ACHN (cell line): ENCODE data around the gene INHBB.
"Not testable (repeated sequence)": the region's sequence is repeated elsewhere in the genome, so short reads cannot be mapped to it uniquely, and the experiment has no call there.

Source experiments
- DNase-seq: peaks from one replicate; pipeline ENCODE4 v3.0.0-alpha.2; 2015
- in situ Hi-C: cut with HindIII; loops from 2 replicates; pipeline ENCODE4 v1.10.0; 2017; ENCODE audit warnings: low sequenced_read_pairs, low pct_ligation_motif_present, low pct_unique_long_range_greater_than_20kb

Gene INHBB

DNA sequence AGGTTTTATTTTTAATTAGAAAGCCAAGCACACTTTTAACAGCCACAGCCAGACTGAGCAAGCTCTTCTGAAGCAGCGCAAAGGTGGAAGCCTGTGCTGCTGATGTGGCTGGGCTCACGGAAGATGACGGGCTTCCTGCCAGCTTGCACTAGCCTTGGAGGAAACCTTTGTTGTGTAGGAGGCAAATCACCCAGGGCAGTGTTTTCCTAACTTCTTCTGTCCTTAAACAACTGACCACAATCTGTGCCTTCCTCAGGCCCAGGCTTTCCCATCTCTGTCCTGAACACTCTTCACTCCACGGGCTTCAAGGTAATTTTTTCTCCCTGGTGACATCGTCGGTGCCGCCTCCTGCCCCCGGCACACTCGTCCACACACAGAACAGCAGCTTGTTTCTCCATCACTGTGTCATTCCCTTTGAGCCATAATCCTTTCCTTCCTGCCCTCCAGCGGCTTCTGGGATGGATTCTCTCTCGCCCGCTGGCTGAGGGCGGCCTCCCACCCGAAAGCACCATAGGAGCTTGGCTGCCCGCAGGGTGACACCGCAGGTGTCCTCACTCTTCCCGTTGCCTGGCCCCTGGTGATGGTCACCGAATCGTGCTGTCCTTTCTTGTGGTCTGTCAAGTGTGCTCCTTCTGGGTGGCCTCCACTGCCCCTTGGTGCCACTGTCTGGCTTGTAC, 31.1 kb upstream of the INHBB start:
- in situ Hi-C loops = no loop called here
- no peak for DNase-seq

DNA sequence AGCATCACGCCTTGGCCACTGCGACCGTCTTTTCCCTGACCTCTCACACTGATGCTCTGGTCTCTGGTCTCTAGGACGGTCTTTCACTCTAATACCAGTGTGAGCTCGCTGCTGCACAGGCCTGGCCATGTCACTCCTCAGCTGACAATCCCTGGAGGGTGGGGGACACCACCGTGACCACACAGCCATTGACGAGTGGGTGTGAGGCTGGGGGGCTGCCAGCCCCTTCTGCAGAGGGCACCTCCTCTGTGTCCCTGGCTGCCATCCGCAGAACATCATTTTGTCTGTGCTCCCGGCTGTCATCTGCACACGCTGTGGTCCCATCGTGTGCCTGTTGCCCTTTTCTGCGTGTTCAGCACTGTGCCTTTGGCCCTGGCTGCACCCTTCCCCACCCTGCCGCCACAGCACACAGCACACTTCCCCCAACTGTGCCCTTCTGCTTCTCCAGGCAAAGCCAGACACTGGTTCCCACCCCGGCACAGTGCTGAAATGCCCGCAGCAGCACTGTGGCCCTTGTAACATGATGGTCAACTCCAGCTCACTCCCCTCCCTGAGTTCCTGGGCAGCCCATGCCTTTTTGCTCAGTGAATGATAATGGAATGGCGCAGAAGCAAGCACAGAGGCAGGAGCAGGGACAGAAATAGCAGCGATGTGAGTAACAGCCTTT, 30.4 kb upstream of the INHBB start:
- DNase-seq = no peak
- in situ Hi-C loops = no loop called here

DNA sequence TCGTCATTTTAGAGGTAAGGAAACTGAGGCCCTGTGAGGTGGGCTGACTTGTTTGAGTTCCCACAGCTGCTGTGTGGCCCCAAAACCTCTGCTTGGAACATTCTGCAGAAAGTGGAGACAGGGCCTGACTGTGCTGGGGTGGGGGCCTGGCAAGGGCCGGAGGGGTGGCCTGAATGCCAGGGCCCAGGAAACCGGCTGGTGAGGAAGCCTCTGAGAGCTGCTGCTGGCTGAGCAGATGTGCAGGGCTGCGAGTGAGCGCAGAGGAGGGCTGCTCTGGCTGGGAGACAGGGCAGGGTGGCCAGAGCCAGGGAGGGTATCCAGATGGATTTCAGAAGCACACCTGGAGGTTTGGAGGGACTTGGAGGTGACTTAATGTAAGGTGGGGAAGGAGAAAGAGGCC, 29.9 kb upstream of the INHBB start:
- in situ Hi-C loops = no loop called here

GRCh38 chr2:120316528-120317179, 29.3 kb upstream of the INHBB start:
- no peak for DNase-seq
- in situ Hi-C loops = no loop called here

More for the DNA sequence above, 29.9 kb upstream of the INHBB start:
- DNase-seq = no peak

GRCh38 chr2:120317180-120317533, 28.8 kb upstream of the INHBB start:
- in situ Hi-C loops = no loop called here
- DNase-seq = no peak

- in situ Hi-C loops = no loop called here
- DNase-seq = no peak
Observed at GRCh38 chr2:120317916-120318315, 28.0 kb upstream of the INHBB start.

- in situ Hi-C loops = no loop called here
- no peak for DNase-seq
Observed at GRCh38 chr2:120318626-120319025, 27.3 kb upstream of the INHBB start.

DNA sequence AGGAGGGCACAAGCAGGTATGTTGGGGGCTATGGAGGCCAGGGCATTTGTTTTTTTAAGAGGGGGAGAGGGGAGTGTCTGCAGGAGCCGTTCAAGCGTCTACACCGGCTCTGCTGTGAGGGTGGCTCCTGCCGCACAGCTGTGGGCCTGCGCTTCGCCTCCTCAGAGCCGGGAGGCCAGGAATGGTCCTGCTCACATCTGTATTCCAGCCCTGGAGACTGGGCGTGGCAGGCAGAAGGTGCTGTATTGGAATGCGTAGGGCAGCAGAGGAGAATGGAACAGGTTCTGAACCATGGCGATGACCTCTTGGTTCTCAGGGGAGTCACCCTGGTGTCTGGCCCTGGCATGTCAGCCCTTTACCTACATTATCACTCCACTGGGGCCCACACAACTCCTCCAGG, 26.8 kb upstream of the INHBB start:
- in situ Hi-C loops = no loop called here
- no peak for DNase-seq

DNA sequence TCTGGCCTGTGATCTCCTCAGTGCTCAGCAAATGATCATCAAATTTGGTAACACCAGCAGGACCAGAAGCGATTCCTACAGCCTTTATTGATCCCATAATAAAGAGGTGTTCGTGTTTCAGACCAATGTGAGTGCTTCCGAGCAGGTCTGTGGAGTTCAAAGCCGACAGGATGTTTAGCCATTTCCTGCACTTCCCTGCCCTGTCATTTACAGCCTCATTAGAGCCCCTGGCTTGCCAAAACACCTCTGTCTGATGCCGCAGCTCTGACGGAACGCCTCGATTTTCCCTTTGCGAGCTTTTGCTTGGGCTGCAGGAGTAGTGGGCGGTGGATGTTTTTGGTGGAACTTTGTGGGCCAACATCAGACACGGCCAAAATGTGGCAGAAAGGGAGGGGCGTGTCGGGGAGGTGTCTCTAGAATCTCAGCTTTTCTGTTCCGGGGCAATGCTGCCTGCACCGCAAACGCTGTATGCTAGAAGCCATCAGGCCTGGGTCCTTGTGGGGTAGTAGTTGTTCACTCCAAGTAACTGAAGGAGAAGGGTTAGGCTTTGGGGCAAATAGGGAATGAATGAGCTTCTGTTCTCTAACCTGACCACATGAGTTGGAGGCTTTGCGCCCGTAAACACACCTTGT, 26.1 kb upstream of the INHBB start:
- in situ Hi-C loops = no loop called here
- no peak for DNase-seq

- in situ Hi-C loops = no loop called here
- no peak for DNase-seq
Observed at GRCh38 chr2:120320318-120320851, 25.6 kb upstream of the INHBB start.

GRCh38 chr2:120320887-120321556, 24.9 kb upstream of the INHBB start:
- in situ Hi-C loops, DNase-seq: not testable (repeated sequence)

DNA sequence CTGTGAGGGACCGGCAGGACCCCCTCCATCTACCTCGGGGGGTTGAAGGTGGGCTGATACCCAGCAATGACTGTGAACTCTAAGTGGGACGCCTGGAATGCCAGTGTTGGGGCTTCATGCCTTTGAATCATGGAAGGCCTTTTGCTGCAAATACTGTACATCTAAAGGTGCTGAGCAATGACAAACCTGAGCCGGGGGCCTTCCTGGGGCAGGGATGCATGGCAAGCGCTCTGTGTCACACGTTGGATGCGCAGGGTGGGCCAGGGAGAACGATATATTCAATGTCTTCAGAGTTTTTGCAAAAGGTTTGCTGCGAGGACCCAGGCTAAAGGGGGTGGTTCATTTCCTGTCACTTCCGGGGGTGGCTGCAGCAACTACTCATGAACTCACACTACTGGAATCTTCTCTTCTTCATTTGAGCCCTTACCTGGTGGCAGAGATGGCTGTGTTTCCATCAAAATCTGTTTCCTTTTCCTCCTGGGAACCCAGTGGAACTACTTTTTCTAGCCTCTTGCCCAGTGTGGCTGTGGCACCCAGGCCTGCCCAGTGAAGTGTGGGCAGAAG, 24.1 kb upstream of the INHBB start:
- DNase-seq = no peak
- in situ Hi-C loops = no loop called here

DNA sequence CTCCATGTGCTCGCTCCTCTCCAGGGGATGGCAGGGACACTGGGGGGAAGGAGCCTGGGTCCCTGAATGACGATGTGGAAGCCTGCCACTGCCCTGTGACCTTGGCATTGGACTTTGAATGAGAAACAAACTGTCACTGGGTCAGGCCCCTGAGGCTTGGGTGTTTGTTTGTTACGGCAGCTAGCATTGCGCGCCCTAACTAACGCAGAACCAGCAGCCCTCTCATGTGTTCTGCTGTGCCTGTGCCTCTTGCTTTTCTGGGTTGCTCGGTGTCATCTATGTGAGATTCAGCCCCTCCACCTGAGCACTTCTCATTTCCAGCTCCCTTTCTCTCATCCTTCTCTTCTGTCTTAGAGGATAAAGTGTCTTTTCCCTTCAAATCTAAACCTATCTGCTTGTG, 23.6 kb upstream of the INHBB start:
- in situ Hi-C loops = no loop called here

DNA sequence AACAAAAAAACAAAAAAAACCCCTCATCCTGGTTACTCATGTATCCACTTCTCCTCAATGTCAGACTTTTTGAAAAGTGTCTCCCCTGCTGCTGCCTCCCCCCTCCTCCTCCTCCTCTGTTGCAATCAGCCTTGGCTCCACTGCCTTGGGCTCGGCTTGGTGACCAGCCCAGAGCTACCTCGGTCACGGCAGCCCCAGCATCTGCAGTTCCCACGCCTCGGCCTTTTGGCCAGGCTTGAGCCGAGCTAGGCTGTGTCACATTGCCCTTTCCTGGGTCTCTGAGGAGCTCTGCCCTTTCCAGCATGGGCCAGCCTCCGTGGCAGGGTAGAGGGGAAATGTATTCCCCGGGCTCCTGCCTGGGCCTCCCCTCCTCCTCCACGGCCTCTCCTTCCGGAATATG, 22.7 kb upstream of the INHBB start:
- DNase-seq = no peak
- in situ Hi-C loops = no loop called here

More for the DNA sequence above, 23.6 kb upstream of the INHBB start:
- no peak for DNase-seq

- no peak for DNase-seq
- in situ Hi-C loops = no loop called here
Observed at GRCh38 chr2:120323807-120324399, 22.0 kb upstream of the INHBB start.

DNA sequence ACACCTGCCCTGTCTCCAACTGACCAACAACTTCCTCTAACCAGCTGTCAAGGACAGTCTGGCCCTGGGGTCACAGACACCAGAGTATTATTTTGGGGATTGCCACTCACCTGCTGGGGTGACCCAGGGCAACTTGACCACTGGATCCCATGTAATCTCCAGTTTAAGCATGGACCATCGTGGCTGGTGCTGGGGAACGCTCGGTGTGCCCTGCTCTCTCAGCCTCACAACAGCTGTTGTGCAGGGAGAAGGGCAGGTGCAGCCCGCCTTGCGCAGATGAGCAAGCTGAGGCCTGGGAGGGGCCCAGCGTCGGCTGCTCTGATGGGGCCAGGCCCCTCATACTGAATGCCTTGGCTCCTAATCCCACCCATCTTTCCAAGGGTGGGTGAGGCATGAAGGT, 21.0 kb upstream of the INHBB start:
- in situ Hi-C loops = no loop called here
- no peak for DNase-seq

- in situ Hi-C loops = no loop called here
- DNase-seq = no peak
Observed at GRCh38 chr2:120326066-120326465, 19.9 kb upstream of the INHBB start.
